Tibial nerve (tissue), 3 donors: ENCODE results near the gene PCDHGB1.

Source experiments
- POLR2A ChIP-seq, 2 donors: fragments of 450-650 bp; IDR thresholded peaks; one replicate each; pipeline ENCODE4 v1.6.1; 2017; ENCODE audit warnings: antibody characterized with exemption in 2 of 2, mild to moderate bottlenecking in 2 of 2, moderate library complexity in 2 of 2
- TF ChIP-seq, protein P1 (sequence below), 5 experiments: fragments of 200-600 bp in 3 of 5; fragments of 450-650 bp in 2 of 5; sonication (generic) in 3 of 5; IDR thresholded peaks; one replicate each; pipeline ENCODE4 v1.5.1; 2016 to 2019; ENCODE audit warnings: antibody characterized with exemption in 5 of 5, mild to moderate bottlenecking in 3 of 5, moderate library complexity in 2 of 5

DNA sequence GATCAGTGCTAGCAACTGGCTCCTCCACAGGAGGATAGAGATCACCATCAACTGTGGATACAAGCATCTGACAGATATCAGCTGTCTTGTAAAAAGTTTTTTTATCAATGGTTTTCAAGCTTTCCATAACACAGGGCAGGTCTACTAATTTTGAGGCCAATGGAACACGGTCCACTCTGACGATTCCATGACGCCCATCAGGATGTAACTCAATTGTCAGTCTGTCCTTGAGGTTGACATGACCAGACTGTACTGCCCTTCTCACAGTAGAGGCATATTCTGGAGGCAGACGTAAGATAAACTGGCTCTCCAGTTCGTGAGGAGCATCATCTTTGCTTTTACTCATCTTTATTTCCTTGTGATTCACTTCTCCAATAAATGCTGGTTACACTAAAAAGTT, 30.2 kb upstream of the PCDHGB1 start:
- TF ChIP-seq, protein P1, sequence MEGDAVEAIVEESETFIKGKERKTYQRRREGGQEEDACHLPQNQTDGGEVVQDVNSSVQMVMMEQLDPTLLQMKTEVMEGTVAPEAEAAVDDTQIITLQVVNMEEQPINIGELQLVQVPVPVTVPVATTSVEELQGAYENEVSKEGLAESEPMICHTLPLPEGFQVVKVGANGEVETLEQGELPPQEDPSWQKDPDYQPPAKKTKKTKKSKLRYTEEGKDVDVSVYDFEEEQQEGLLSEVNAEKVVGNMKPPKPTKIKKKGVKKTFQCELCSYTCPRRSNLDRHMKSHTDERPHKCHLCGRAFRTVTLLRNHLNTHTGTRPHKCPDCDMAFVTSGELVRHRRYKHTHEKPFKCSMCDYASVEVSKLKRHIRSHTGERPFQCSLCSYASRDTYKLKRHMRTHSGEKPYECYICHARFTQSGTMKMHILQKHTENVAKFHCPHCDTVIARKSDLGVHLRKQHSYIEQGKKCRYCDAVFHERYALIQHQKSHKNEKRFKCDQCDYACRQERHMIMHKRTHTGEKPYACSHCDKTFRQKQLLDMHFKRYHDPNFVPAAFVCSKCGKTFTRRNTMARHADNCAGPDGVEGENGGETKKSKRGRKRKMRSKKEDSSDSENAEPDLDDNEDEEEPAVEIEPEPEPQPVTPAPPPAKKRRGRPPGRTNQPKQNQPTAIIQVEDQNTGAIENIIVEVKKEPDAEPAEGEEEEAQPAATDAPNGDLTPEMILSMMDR (IDR thresholded peaks at IDR 0.05), result no peak
- TF ChIP-seq POLR2A (IDR thresholded peaks at IDR 0.05), result no peak
